Urinary bladder (tissue), 4 donors: ENCODE results near the gene TMEM98. TPM values are rescaled to one million over a fixed set of nuclear protein-coding genes. Genes with fewer than 3 reads are reported as not detected.
"Not testable (repeated sequence)": the region's sequence is repeated elsewhere in the genome, so short reads cannot be mapped to it uniquely, and the experiment has no call there.

Experiments used
- DNase-seq: peaks from one replicate; pipeline ENCODE4 v3.0.0-alpha.2; 2015; ENCODE audit errors: extremely low spot score
- H3K27ac ChIP-seq: one replicate; pipeline ENCODE4 v1.5.1; 2013; ENCODE audit warnings: low read depth, mild to moderate bottlenecking, moderate library complexity
- H3K36me3 ChIP-seq: one replicate; pipeline ENCODE4 v1.6.1; 2013; ENCODE audit warnings: mild to moderate bottlenecking, moderate library complexity; ENCODE audit not compliant: insufficient read depth
- H3K4me1 ChIP-seq: one replicate; pipeline ENCODE4 v1.6.1; 2013; ENCODE audit warnings: mild to moderate bottlenecking, moderate library complexity; ENCODE audit not compliant: insufficient read depth
- H3K4me3 ChIP-seq: one replicate; pipeline ENCODE4 v1.5.1; 2013; ENCODE audit warnings: low read depth, low read length
- WGBS: extraction: QIAGEN DNeasy Blood & Tissue Kit; methylation state at CpG from one replicate; pipeline ENCODE4 v1.1.7; 2013; 5-methylcytosine and 5-hydroxymethylcytosine counted together
- polyA plus RNA-seq: library from polyadenylated mRNA; stranded (reverse); fragments of 200-250 nt; gene quantifications from one replicate; pipeline ENCODE4 v1.2.3, GENCODE V29; 2013
- total RNA-seq: library from RNA; depleted of rRNA; stranded (reverse); fragments of >200 nt; gene quantifications from one replicate; pipeline ENCODE4 v1.2.3, GENCODE V29; 2014
- donor health status: healthy with polysubstance abuse.
- donor health status: healthy.

TMEM98 gene
- total and polyA plus RNA-seq, 2 donors: 79.7 to 86.3 TPM

GRCh38 chr17:32940706-32941390 lies 12.9 kb downstream of the TMEM98 start:
- 87% methylated on average over 10 of the region's 10 CpGs for WGBS
- H3K36me3 ChIP-seq: no peaks in the 10 kb centered on the region

GRCh38 chr17:32941419-32942032 lies 13.6 kb downstream of the TMEM98 start:
- DNase-seq: no peak
- Histone ChIP-seq H3K36me3 (no peaks in the 10 kb centered on the region), H3K27ac (no peak overlapping the region), H3K4me1 (no peaks in the 10 kb centered on the region), H3K4me3 (no peak overlapping the region)
- 87% methylated on average over 8 of the region's 8 CpGs for WGBS

More at GRCh38 chr17:32940706-32941390, 12.9 kb downstream of the TMEM98 start:
- Histone ChIP-seq H3K4me1 (no peaks in the 10 kb centered on the region), H3K4me3 (no peak overlapping the region), H3K27ac (no peak overlapping the region)
- DNase-seq: no peak

GRCh38 chr17:32943206-32943605 lies 15.3 kb downstream of the TMEM98 start:
- Histone ChIP-seq H3K27ac (no peak overlapping the region), H3K36me3 (no peaks in the 10 kb centered on the region), H3K4me3 (no peak overlapping the region), H3K4me1 (no peaks in the 10 kb centered on the region)
- no peak for DNase-seq
- WGBS: 46% methylated on average over 2 of the region's 2 CpGs

GRCh38 chr17:32943647-32944191 lies 15.8 kb downstream of the TMEM98 start:
- Histone ChIP-seq H3K36me3 (no peaks in the 10 kb centered on the region), H3K4me3 (no peak overlapping the region), H3K27ac (no peak overlapping the region), H3K4me1 (no peaks in the 10 kb centered on the region)
- no peak for DNase-seq
- 42% methylated on average over 8 of the region's 8 CpGs for WGBS

- Histone ChIP-seq H3K27ac (no peak overlapping the region), H3K36me3 (no peaks in the 10 kb centered on the region), H3K4me3 (no peak overlapping the region), H3K4me1 (no peaks in the 10 kb centered on the region)
- WGBS: 61% methylated on average over 4 of the region's 4 CpGs
- no peak for DNase-seq
Observed at GRCh38 chr17:32944248-32945020, 16.5 kb downstream of the TMEM98 start.

- no peak overlapping the region for H3K27ac ChIP-seq
- H3K36me3 ChIP-seq: no peaks in the 10 kb centered on the region
- no peaks in the 10 kb centered on the region for H3K4me1 ChIP-seq
- no peak overlapping the region for H3K4me3 ChIP-seq
- no peak for DNase-seq
- 67% methylated on average over 3 of the region's 3 CpGs for WGBS
Observed at GRCh38 chr17:32946375-32947135, 18.6 kb downstream of the TMEM98 start.

- no peak overlapping the region for H3K4me3 ChIP-seq
- no peaks in the 10 kb centered on the region for H3K4me1 ChIP-seq
- DNase-seq: no peak
- H3K36me3 ChIP-seq: no peaks in the 10 kb centered on the region
- no peak overlapping the region for H3K27ac ChIP-seq
- 97% methylated on average over 1 of the region's 1 CpG for WGBS
Observed at GRCh38 chr17:32947736-32948135, 19.8 kb downstream of the TMEM98 start.

GRCh38 chr17:32949181-32949580 lies 21.2 kb downstream of the TMEM98 start:
- WGBS: 66% methylated on average over 7 of the region's 7 CpGs
- DNase-seq: no peak

GRCh38 chr17:32952491-32952890 lies 24.5 kb downstream of the TMEM98 start:
- not testable (repeated sequence) for H3K4me3 ChIP-seq, H3K4me1 ChIP-seq, H3K27ac ChIP-seq, H3K36me3 ChIP-seq, DNase-seq
- 56% methylated on average over 1 of the region's 1 CpG for WGBS

More at GRCh38 chr17:32949181-32949580, 21.2 kb downstream of the TMEM98 start:
- Histone ChIP-seq H3K4me3 (no peak overlapping the region), H3K27ac (no peak overlapping the region), H3K4me1 (no peaks in the 10 kb centered on the region), H3K36me3 (no peaks in the 10 kb centered on the region)

GRCh38 chr17:32953045-32953444 lies 25.1 kb downstream of the TMEM98 start:
- Histone ChIP-seq H3K4me3 (no peak overlapping the region), H3K27ac (no peak overlapping the region), H3K4me1 (no peaks in the 10 kb centered on the region), H3K36me3 (no peaks in the 10 kb centered on the region)
- no peak for DNase-seq

GRCh38 chr17:32953857-32954256 lies 25.9 kb downstream of the TMEM98 start:
- no peak for DNase-seq
- no peak overlapping the region for H3K4me3 ChIP-seq
- WGBS: 87% methylated on average over 2 of the region's 2 CpGs
- no peak overlapping the region for H3K27ac ChIP-seq
- no peaks in the 10 kb centered on the region for H3K36me3 ChIP-seq
- no peaks in the 10 kb centered on the region for H3K4me1 ChIP-seq

- WGBS: 62% methylated on average over 8 of the region's 8 CpGs
- Histone ChIP-seq H3K4me3 (no peak overlapping the region), H3K36me3 (no peaks in the 10 kb centered on the region), H3K4me1 (no peaks in the 10 kb centered on the region), H3K27ac (no peak overlapping the region)
- no peak for DNase-seq
Observed at GRCh38 chr17:32954477-32954876, 26.5 kb downstream of the TMEM98 start.

- H3K27ac ChIP-seq: no peak overlapping the region
- WGBS: 89% methylated on average over 1 of the region's 1 CpG
- no peaks in the 10 kb centered on the region for H3K36me3 ChIP-seq
- no peak for DNase-seq
- no peak overlapping the region for H3K4me3 ChIP-seq
- no peaks in the 10 kb centered on the region for H3K4me1 ChIP-seq
Observed at GRCh38 chr17:32955155-32955554, 27.2 kb downstream of the TMEM98 start.
